Gastrocnemius medialis (tissue), 4 donors: ENCODE results near the gene SLC5A12. TPM values are rescaled to one million over a fixed set of nuclear protein-coding genes. Genes with fewer than 3 reads are reported as not detected.

Experiments
- ATAC-seq, 2 donors: fragments of 150-250 bp; one replicate each; pipeline ENCODE4 v1.9.1; 2016
- DNase-seq, 2 donors: peaks; one replicate each; pipeline ENCODE4 v3.0.0-alpha.2; 2019
- H3K27ac ChIP-seq, 4 donors: fragments of 200-600 bp; sonication (generic); 1 replicate in 1 of 4; 2 replicates in 3 of 4; pipeline ENCODE4 v1.5.1; 2016 to 2018; ENCODE audit warnings: mild to moderate bottlenecking in 2 of 4, moderate library complexity in 1 of 4
- H3K27me3 ChIP-seq, 3 donors: fragments of 200-600 bp; sonication (generic) in 2 of 3; 1 replicate in 1 of 3; 2 replicates in 2 of 3; pipeline versions ENCODE4 v1.5.1 to v1.6.0; 2016 to 2019; ENCODE audit warnings: mild to moderate bottlenecking in 1 of 3, moderate library complexity in 1 of 3
- H3K36me3 ChIP-seq, 2 donors: fragments of 200-600 bp; sonication (generic) in 1 of 2; one replicate each; pipeline ENCODE4 v1.5.1; 2017 to 2018
- H3K4me1 ChIP-seq, 2 donors: fragments of 200-600 bp; sonication (generic) in 1 of 2; one replicate each; pipeline ENCODE4 v1.5.1; 2016 to 2017; ENCODE audit warnings: mild to moderate bottlenecking in 2 of 2
- H3K4me3 ChIP-seq, 4 donors: fragments of 200-600 bp; sonication (generic) in 3 of 4; 1 replicate in 1 of 4; 2 replicates in 3 of 4; pipeline ENCODE4 v1.5.1; 2016 to 2019; ENCODE audit warnings: mild to moderate bottlenecking in 2 of 4
- H3K9me3 ChIP-seq, 3 donors: fragments of 200-600 bp; sonication (generic) in 2 of 3; 1 replicate in 1 of 3; 2 replicates in 2 of 3; pipeline ENCODE4 v1.5.1; 2016 to 2019
- CTCF ChIP-seq, 5 experiments: fragments of 450-650 bp in 3 of 5; fragments of 200-600 bp in 2 of 5; sonication (generic) in 2 of 5; IDR thresholded peaks in 4 of 5; conservative IDR thresholded peaks in 1 of 5; 1 replicate in 4 of 5; 2 replicates in 1 of 5; pipeline ENCODE4 v1.5.1; 2016 to 2019; ENCODE audit warnings: antibody characterized with exemption in 5 of 5, mild to moderate bottlenecking in 3 of 5, moderate library complexity in 3 of 5
- POLR2A ChIP-seq, 2 donors: fragments of 450-650 bp; IDR thresholded peaks; one replicate each; pipeline ENCODE4 v1.6.1; 2017; ENCODE audit warnings: antibody characterized with exemption in 2 of 2, mild to moderate bottlenecking in 2 of 2, moderate library complexity in 2 of 2
- in situ Hi-C, 4 donors: fragments of 200-750 bp; cut with MboI; loops; one replicate each; pipeline versions ENCODE4 v1.15.0 to v1.8.0; 2017; ENCODE audit warnings: low sequenced_read_pairs in 4 of 4
- intact Hi-C: fragments of 100-400 bp; cut with DNase I; formaldehyde crosslinking; loops from one replicate; pipeline ENCODE4 v1.15.1; 2023; ENCODE audit warnings: low total_unique reads
- total RNA-seq, 4 donors: library from RNA; depleted of rRNA; stranded (reverse); fragments of >200 nt; gene quantifications; one replicate each; pipeline versions ENCODE4 v1.1.0 to v1.2.3, GENCODE V29; 2016

The SLC5A12 gene
- total RNA-seq, 4 donors from 2014 or later, result not detected

- Histone ChIP-seq H3K4me1 (no peaks in the 10 kb centered on the region), H3K36me3 (no peaks in the 10 kb centered on the region), H3K9me3 (no peaks in the 10 kb centered on the region), H3K27ac (no peak overlapping the region), H3K27me3 (no peaks in the 10 kb centered on the region), H3K4me3 (no peak overlapping the region)
- DNase-seq (no peak), ATAC-seq (no peak)
- in situ Hi-C loops (no loop called here), intact Hi-C loops (no loop called here)
- no peak for TF ChIP-seq POLR2A (IDR thresholded peaks at IDR 0.05)
- no peak for TF ChIP-seq CTCF (IDR thresholded peaks at IDR 0.05 in 4 of 5, conservative IDR thresholded peaks at IDR 0.05 in 1 of 5)
Observed at GRCh38 chr11:26665036-26665435, 56.8 kb downstream of the SLC5A12 start.

- DNase-seq, result no peak
- Histone ChIP-seq H3K36me3 (no peaks in the 10 kb centered on the region), H3K4me1 (no peaks in the 10 kb centered on the region), H3K4me3 (no peak overlapping the region), H3K27me3 (no peaks in the 10 kb centered on the region), H3K27ac (no peak overlapping the region), H3K9me3 (no peaks in the 10 kb centered on the region)
- no peak for ATAC-seq
- TF ChIP-seq CTCF (IDR thresholded peaks at IDR 0.05 in 4 of 5, conservative IDR thresholded peaks at IDR 0.05 in 1 of 5) (no peak), POLR2A (IDR thresholded peaks at IDR 0.05) (no peak)
- intact Hi-C loops, result no loop called here
- in situ Hi-C loops, result no loop called here
Observed at GRCh38 chr11:26662916-26663315, 58.9 kb downstream of the SLC5A12 start.

- in situ Hi-C loops, result no loop called here
- DNase-seq (no peak), ATAC-seq (no peak)
- intact Hi-C loops, result no loop called here
- Histone ChIP-seq H3K4me1 (no peaks in the 10 kb centered on the region), H3K9me3 (no peaks in the 10 kb centered on the region), H3K27me3 (no peaks in the 10 kb centered on the region), H3K27ac (no peak overlapping the region), H3K36me3 (no peaks in the 10 kb centered on the region), H3K4me3 (no peak overlapping the region)
- no peak for TF ChIP-seq CTCF (IDR thresholded peaks at IDR 0.05 in 4 of 5, conservative IDR thresholded peaks at IDR 0.05 in 1 of 5)
- no peak for TF ChIP-seq POLR2A (IDR thresholded peaks at IDR 0.05)
Observed at GRCh38 chr11:26655287-26655686, 66.6 kb downstream of the SLC5A12 start.

- intact Hi-C loops, result no loop called here
- in situ Hi-C loops, result no loop called here
- H3K36me3 ChIP-seq, result no peaks in the 10 kb centered on the region
Observed at GRCh38 chr11:26651916-26652315, 69.9 kb downstream of the SLC5A12 start.

More at GRCh38 chr11:26651916-26652315, 69.9 kb downstream of the SLC5A12 start:
- no peaks in the 10 kb centered on the region for H3K4me1 ChIP-seq
- H3K27ac ChIP-seq, result no peak overlapping the region
- no peak for DNase-seq
- H3K4me3 ChIP-seq, result no peak overlapping the region
- no peak for TF ChIP-seq POLR2A (IDR thresholded peaks at IDR 0.05)
- no peak for TF ChIP-seq CTCF (IDR thresholded peaks at IDR 0.05 in 4 of 5, conservative IDR thresholded peaks at IDR 0.05 in 1 of 5)
- ATAC-seq, result no peak
- H3K27me3 ChIP-seq, result no peaks in the 10 kb centered on the region
- no peaks in the 10 kb centered on the region for H3K9me3 ChIP-seq
